OCI-LY7 (cell line): ENCODE measurements around the gene PRKAR2A.

ENCODE experiments used
- CTCF ChIP-seq: fragments of 200-600 bp; sonication (generic); conservative IDR thresholded peaks from 2 replicates; pipeline ENCODE4 v1.5.1; 2014; ENCODE audit warnings: mild to moderate bottlenecking, antibody characterized with exemption, low read length, moderate library complexity, mixed read lengths
- EZH2phosphoT487 ChIP-seq: fragments of 200-600 bp; sonication (generic); IDR thresholded peaks from 2 replicates; pipeline ENCODE4 v1.6.1; 2018; ENCODE audit warnings: low read depth, borderline replicate concordance, mild to moderate bottlenecking, mixed run types, antibody characterized with exemption, low read length, moderate library complexity, mixed read lengths

- no peak for TF ChIP-seq CTCF
- TF ChIP-seq EZH2phosphoT487 = no peak
These were observed 51.5 kb downstream of the PRKAR2A start for GRCh38 chr3:48795997-48796732.
